GM12878 (cell line): ENCODE results near the gene EEF1E1.

Source experiments
- CTCF ChIP-seq, 3 experiments: IDR thresholded peaks in 2 of 3; conservative IDR thresholded peaks in 1 of 3; 2 replicates each; pipeline ENCODE4 v1.5.1; 2011; ENCODE audit warnings: low read depth in 3 of 3, low read length in 3 of 3, mild to moderate bottlenecking in 3 of 3, control low read depth in 2 of 3, moderate library complexity in 2 of 3, inconsistent platforms in 1 of 3, mixed read lengths in 1 of 3; ENCODE audit not compliant: control insufficient read depth in 2 of 3, insufficient read depth in 1 of 3; ENCODE audit errors: extremely low read depth in 1 of 3
- EP300 ChIP-seq, 2 experiments: fragments of 150-350 bp in 1 of 2; IDR thresholded peaks; 2 replicates each; pipeline ENCODE4 v1.6.1; 2011 to 2012; ENCODE audit warnings: low read depth in 2 of 2, low read length in 2 of 2, borderline replicate concordance in 1 of 2, improper control_type of control experiment in 1 of 2, inconsistent platforms in 1 of 2; ENCODE audit not compliant: control insufficient read depth in 1 of 2
- FOXK2 ChIP-seq: fragments of 450-650 bp; IDR thresholded peaks from 2 replicates; pipeline ENCODE4 v1.6.1; 2017; ENCODE audit warnings: mild to moderate bottlenecking, moderate library complexity
- POLR2A ChIP-seq: IDR thresholded peaks from 2 replicates; pipeline ENCODE4 v1.6.1; 2011; ENCODE audit warnings: low read depth, mild to moderate bottlenecking, low read length
- POLR2AphosphoS5 ChIP-seq: IDR thresholded peaks from 2 replicates; pipeline ENCODE4 v1.6.1; 2011; ENCODE audit warnings: mild to moderate bottlenecking, low read length, inconsistent platforms
- RAD21 ChIP-seq: IDR thresholded peaks from 2 replicates; pipeline ENCODE4 v1.6.1; 2011; ENCODE audit warnings: mild to moderate bottlenecking, low read depth, low read length, moderate library complexity; ENCODE audit not compliant: insufficient read depth
- TAF1 ChIP-seq: IDR thresholded peaks from 2 replicates; pipeline ENCODE4 v1.6.1; 2011; ENCODE audit warnings: mild to moderate bottlenecking, low read depth, low read length, borderline replicate concordance
- TARDBP ChIP-seq: IDR thresholded peaks from 2 replicates; pipeline ENCODE4 v1.6.1; 2016; ENCODE audit warnings: borderline replicate concordance

GRCh38 chr6:8114956-8115355 lies 12.6 kb upstream of the EEF1E1 start:
- TF ChIP-seq RAD21 = no peak
- no peak for TF ChIP-seq TAF1
- no peak for TF ChIP-seq FOXK2
- TF ChIP-seq POLR2A = no peak
- no peak for TF ChIP-seq CTCF (IDR thresholded peaks at IDR 0.05 in 2 of 3, conservative IDR thresholded peaks at IDR 0.05 in 1 of 3; ENCODE audit: control insufficient read depth in 2 of 3, extremely low read depth in 1 of 3, insufficient read depth in 1 of 3, low read depth in 3 of 3, low read length in 3 of 3)
- TF ChIP-seq EP300 (IDR thresholded peaks at IDR 0.05; ENCODE audit: borderline replicate concordance in 1 of 2, control insufficient read depth in 1 of 2, low read depth in 2 of 2, low read length in 2 of 2) = no peak
- no peak for TF ChIP-seq POLR2AphosphoS5
- TF ChIP-seq TARDBP = no peak
